HG03045 (cell line): Measurements from ENCODE around the gene SBDS.
"Not testable (repeated sequence)": the region's sequence is repeated elsewhere in the genome, so short reads cannot be mapped to it uniquely, and the experiment has no call there.

Experiments
- ATAC-seq: cut with Tn5 transposase; IDR thresholded peaks from one replicate; pipeline ENCODE4 v1.9.1; 2021; ENCODE audit warnings: mild to moderate bottlenecking, moderate library complexity; ENCODE audit not compliant: unreplicated experiment

Gene SBDS

GRCh38 chr7:66996444-66997191 is 1.2 kb upstream of the SBDS start, which contains the start of gene TYW1:
TSS of gene TYW1 (plus strand) at chr7:66996833. CDS start at chr7:66996979, 146 bp downstream.
- peak; percentile 93 for ATAC-seq

GRCh38 chr7:66994691-66995049 is 716 bp downstream of the SBDS start:
- ATAC-seq = peak; percentile 25

- ATAC-seq = not testable (repeated sequence)
Observed at GRCh38 chr7:66994051-66994450, 1.3 kb downstream of the SBDS start.

GRCh38 chr7:66989552-66989951 is 5.8 kb downstream of the SBDS start:
- not testable (repeated sequence) for ATAC-seq

GRCh38 chr7:66980336-66980735 is 15.1 kb downstream of the SBDS start:
- not testable (repeated sequence) for ATAC-seq

- not testable (repeated sequence) for ATAC-seq
Observed at GRCh38 chr7:66979013-66979412, 16.4 kb downstream of the SBDS start.

GRCh38 chr7:66978312-66978711 is 17.1 kb downstream of the SBDS start:
- not testable (repeated sequence) for ATAC-seq

- ATAC-seq = no peak
Observed at GRCh38 chr7:66974986-66975590, 20.3 kb downstream of the SBDS start.

GRCh38 chr7:66970310-66970709 is 25.1 kb downstream of the SBDS start:
- no peak for ATAC-seq

- not testable (repeated sequence) for ATAC-seq
Observed at GRCh38 chr7:66969001-66969400, 26.4 kb downstream of the SBDS start.

- ATAC-seq = no peak
Observed at GRCh38 chr7:66967029-66967428, 28.4 kb downstream of the SBDS start.

GRCh38 chr7:66964411-66964810 is 31.0 kb downstream of the SBDS start:
- ATAC-seq = no peak

GRCh38 chr7:66961096-66961495 is 34.3 kb downstream of the SBDS start:
- no peak for ATAC-seq

GRCh38 chr7:66960192-66960591 is 35.2 kb downstream of the SBDS start:
- no peak for ATAC-seq

GRCh38 chr7:66958538-66959350 is 36.6 kb downstream of the SBDS start:
- no peak for ATAC-seq

GRCh38 chr7:66957595-66958290 is 37.6 kb downstream of the SBDS start:
- ATAC-seq = no peak

GRCh38 chr7:66953044-66953427 is 42.4 kb downstream of the SBDS start:
- no peak for ATAC-seq

GRCh38 chr7:66952343-66953043 is 42.9 kb downstream of the SBDS start:
- no peak for ATAC-seq

- no peak for ATAC-seq
Observed at GRCh38 chr7:66950763-66951162, 44.6 kb downstream of the SBDS start.

- no peak for ATAC-seq
Observed at GRCh38 chr7:66950311-66950710, 45.1 kb downstream of the SBDS start.
